SK-N-SH (cell line): ENCODE measurements around the gene PGAP3.

ENCODE experiments used
- FOXJ3 ChIP-seq: sonication (generic); formaldehyde crosslinking; IDR thresholded peaks from 2 replicates; pipeline ENCODE4 v1.5.1; 2020; ENCODE audit warnings: mild to moderate bottlenecking, missing genetic modification reagents
- TF ChIP-seq, protein P1 (sequence below): fragments of 200-600 bp; sonication (generic); IDR thresholded peaks from 2 replicates; pipeline ENCODE4 v1.6.1; 2017; ENCODE audit warnings: antibody characterized with exemption, mild to moderate bottlenecking, moderate library complexity
- TF ChIP-seq, protein P2 (sequence below): IDR thresholded peaks from 2 replicates; pipeline ENCODE4 v1.6.1; 2012; ENCODE audit warnings: mild to moderate bottlenecking, low read depth, low read length, moderate library complexity

DNA sequence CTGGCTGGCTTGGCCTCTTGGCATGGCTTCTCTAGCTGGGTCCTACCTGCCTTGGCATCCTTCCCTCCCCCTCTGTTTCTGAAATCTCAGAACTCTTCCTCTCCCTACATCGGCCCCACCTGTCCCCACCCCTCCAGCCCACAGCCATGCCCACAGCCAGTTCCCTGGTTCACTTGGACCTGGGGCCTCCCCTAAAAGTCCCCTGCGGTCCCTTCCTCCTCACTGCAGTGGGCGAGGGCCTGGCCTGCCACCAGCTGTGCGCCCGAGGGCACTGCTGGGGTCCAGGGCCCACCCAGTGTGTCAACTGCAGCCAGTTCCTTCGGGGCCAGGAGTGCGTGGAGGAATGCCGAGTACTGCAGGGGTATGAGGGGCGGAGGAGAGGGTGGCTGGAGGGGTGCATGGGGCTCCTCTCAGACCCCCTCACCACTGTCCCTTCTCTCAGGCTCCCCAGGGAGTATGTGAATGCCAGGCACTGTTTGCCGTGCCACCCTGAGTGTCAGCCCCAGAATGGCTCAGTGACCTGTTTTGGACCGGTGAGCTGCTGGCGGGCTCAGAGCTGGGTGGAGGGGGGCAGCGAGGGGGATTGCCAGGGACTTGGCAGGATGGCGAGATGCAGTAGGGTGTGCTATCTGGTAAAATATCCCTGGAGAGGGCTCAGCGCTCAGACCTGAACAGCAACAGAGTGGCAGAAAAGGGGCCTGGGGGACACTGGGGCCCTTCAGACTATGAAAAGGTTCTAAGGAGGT lies 28.4 kb upstream of the PGAP3 start:
- TF ChIP-seq, protein P1, sequence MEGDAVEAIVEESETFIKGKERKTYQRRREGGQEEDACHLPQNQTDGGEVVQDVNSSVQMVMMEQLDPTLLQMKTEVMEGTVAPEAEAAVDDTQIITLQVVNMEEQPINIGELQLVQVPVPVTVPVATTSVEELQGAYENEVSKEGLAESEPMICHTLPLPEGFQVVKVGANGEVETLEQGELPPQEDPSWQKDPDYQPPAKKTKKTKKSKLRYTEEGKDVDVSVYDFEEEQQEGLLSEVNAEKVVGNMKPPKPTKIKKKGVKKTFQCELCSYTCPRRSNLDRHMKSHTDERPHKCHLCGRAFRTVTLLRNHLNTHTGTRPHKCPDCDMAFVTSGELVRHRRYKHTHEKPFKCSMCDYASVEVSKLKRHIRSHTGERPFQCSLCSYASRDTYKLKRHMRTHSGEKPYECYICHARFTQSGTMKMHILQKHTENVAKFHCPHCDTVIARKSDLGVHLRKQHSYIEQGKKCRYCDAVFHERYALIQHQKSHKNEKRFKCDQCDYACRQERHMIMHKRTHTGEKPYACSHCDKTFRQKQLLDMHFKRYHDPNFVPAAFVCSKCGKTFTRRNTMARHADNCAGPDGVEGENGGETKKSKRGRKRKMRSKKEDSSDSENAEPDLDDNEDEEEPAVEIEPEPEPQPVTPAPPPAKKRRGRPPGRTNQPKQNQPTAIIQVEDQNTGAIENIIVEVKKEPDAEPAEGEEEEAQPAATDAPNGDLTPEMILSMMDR: no peak
- TF ChIP-seq FOXJ3 (CRISPR knock-in tag): no peak
- TF ChIP-seq, protein P2, sequence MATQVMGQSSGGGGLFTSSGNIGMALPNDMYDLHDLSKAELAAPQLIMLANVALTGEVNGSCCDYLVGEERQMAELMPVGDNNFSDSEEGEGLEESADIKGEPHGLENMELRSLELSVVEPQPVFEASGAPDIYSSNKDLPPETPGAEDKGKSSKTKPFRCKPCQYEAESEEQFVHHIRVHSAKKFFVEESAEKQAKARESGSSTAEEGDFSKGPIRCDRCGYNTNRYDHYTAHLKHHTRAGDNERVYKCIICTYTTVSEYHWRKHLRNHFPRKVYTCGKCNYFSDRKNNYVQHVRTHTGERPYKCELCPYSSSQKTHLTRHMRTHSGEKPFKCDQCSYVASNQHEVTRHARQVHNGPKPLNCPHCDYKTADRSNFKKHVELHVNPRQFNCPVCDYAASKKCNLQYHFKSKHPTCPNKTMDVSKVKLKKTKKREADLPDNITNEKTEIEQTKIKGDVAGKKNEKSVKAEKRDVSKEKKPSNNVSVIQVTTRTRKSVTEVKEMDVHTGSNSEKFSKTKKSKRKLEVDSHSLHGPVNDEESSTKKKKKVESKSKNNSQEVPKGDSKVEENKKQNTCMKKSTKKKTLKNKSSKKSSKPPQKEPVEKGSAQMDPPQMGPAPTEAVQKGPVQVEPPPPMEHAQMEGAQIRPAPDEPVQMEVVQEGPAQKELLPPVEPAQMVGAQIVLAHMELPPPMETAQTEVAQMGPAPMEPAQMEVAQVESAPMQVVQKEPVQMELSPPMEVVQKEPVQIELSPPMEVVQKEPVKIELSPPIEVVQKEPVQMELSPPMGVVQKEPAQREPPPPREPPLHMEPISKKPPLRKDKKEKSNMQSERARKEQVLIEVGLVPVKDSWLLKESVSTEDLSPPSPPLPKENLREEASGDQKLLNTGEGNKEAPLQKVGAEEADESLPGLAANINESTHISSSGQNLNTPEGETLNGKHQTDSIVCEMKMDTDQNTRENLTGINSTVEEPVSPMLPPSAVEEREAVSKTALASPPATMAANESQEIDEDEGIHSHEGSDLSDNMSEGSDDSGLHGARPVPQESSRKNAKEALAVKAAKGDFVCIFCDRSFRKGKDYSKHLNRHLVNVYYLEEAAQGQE: no peak
